ENCODE results near the gene CUEDC2. TPM values are rescaled to one million over a fixed set of nuclear protein-coding genes. Genes with fewer than 3 reads are reported as not detected.

The CUEDC2 gene
- total RNA-seq, 2 donors from 2014 or later = 70.2 to 81.7 TPM

- H3K4me1 ChIP-seq (replicated peaks) = peaks cover 6% of the 10 kb centered on the region
- no peaks in the 10 kb centered on the region for H3K27me3 ChIP-seq (replicated peaks; ENCODE audit: insufficient read depth)
- peak overlapping the region; percentile 97 to 98 for H3K27ac ChIP-seq
- intact Hi-C loops (cut with DNase I) = loop anchor here (2.0 to 10.0 kb wide), 2 partner anchors 27 to 111 kb away; partner anchors contain the start of genes ACTR1A, FBXL15 and SUFU
- TF ChIP-seq POLR2AphosphoS5 (IDR thresholded peaks at IDR 0.05) (peak; percentile 85), POLR2A (IDR thresholded peaks at IDR 0.05) (peak; percentile 85)
- TF ChIP-seq, protein P1, sequence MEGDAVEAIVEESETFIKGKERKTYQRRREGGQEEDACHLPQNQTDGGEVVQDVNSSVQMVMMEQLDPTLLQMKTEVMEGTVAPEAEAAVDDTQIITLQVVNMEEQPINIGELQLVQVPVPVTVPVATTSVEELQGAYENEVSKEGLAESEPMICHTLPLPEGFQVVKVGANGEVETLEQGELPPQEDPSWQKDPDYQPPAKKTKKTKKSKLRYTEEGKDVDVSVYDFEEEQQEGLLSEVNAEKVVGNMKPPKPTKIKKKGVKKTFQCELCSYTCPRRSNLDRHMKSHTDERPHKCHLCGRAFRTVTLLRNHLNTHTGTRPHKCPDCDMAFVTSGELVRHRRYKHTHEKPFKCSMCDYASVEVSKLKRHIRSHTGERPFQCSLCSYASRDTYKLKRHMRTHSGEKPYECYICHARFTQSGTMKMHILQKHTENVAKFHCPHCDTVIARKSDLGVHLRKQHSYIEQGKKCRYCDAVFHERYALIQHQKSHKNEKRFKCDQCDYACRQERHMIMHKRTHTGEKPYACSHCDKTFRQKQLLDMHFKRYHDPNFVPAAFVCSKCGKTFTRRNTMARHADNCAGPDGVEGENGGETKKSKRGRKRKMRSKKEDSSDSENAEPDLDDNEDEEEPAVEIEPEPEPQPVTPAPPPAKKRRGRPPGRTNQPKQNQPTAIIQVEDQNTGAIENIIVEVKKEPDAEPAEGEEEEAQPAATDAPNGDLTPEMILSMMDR (IDR thresholded peaks at IDR 0.05) = peak in 3 of 4 experiments; percentile 95 to 98 (median 98)
- WGBS = 0% methylated on average over 60 of the region's 71 CpGs
- no peaks in the 10 kb centered on the region for H3K9me3 ChIP-seq
- peak; percentile 91 for DNase-seq (ENCODE audit: low spot score)
- peak overlapping the region; percentile 66 to 80 for H3K4me3 ChIP-seq
- H3K36me3 ChIP-seq = no peaks in the 10 kb centered on the region
Observed at GRCh38 chr10:102394079-102394800, 38.1 kb downstream of the CUEDC2 start.

DNA sequence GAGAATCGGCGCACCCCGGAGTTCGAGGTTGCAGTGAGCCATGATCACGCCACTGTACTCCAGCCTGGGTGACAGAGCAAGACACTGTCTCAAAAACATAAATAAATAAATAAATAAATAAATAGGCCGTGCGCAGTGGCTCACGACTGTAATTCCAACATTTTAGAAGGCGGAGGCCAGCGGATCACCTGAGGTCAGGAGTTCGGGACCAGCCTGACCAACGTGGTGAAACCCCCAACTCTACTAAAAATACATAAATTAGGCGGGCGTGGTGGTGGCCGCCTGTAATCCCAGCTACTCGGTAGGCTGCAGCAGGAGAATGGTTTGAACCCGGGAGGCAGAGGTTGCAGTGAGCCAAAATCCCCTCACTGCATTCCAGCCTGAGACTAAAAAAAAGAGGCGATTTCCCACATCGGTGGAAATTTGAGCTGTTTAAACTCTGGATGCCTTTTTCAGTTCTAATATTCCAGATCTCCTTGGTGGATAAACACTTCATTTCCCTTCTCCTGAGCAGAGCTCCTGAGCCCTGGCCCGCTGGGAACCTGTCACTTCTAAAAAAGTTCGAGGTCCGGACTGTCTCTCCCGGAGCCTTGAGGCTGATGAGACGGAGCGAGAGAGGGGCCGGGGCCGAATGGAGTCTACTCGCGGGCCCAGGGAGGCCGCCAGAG is 38.8 kb downstream of the CUEDC2 start:
- Histone ChIP-seq H3K4me1 (replicated peaks) (peaks cover 6% of the 10 kb centered on the region), H3K9me3 (no peaks in the 10 kb centered on the region), H3K27ac (peak overlapping the region; percentile 97 to 98), H3K4me3 (peak overlapping the region; percentile 66 to 80), H3K27me3 (replicated peaks; ENCODE audit: insufficient read depth) (no peaks in the 10 kb centered on the region), H3K36me3 (no peaks in the 10 kb centered on the region)
- intact Hi-C loops (cut with DNase I) = loop anchor here (2.0 to 10.0 kb wide), 2 partner anchors 27 to 111 kb away; partner anchors contain the start of genes ACTR1A, FBXL15 and SUFU
- 30% methylated on average over 30 of the region's 30 CpGs for WGBS
- DNase-seq (ENCODE audit: low spot score) = no peak
- TF ChIP-seq POLR2AphosphoS5 (IDR thresholded peaks at IDR 0.05) = no peak
- TF ChIP-seq, protein P1 (IDR thresholded peaks at IDR 0.05) = peak in 1 of 4 experiments; percentile 93

DNA sequence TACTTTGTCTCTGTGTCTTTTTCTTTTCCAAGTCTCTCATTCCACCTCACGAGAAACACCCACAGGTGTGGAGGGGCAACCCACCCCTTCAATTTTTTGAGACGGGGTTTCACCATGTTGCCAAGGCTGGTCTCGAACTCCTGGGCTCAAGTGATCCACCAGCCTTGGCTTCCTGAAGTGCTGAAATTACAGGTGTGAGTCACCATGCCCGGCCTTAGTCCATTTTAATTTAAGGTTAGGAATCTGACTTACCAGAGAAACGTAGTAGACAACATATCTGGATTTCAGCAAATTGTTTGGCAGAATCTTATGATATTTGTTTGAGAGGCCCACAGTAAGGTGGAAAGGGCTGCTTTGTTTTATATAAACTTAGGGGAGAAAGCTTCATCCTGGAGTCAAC is 40.1 kb downstream of the CUEDC2 start:
- no peak for TF ChIP-seq POLR2AphosphoS5 (IDR thresholded peaks at IDR 0.05)
- no peak for TF ChIP-seq POLR2A (IDR thresholded peaks at IDR 0.05)
- TF ChIP-seq, protein P1 (IDR thresholded peaks at IDR 0.05) = no peak
- H3K9me3 ChIP-seq = no peaks in the 10 kb centered on the region
- no peak for DNase-seq (ENCODE audit: low spot score)
- peaks cover 6% of the 10 kb centered on the region for H3K4me1 ChIP-seq (replicated peaks)
- no peak overlapping the region for H3K27ac ChIP-seq
- no peaks in the 10 kb centered on the region for H3K36me3 ChIP-seq
- intact Hi-C loops (cut with DNase I) = loop anchor here (10.0 kb wide), 1 partner anchor 112 kb away; the partner anchor contains the start of genes ACTR1A and SUFU
- 95% methylated on average over 5 of the region's 5 CpGs for WGBS
- H3K4me3 ChIP-seq = no peak overlapping the region
- no peaks in the 10 kb centered on the region for H3K27me3 ChIP-seq (replicated peaks; ENCODE audit: insufficient read depth)

DNA sequence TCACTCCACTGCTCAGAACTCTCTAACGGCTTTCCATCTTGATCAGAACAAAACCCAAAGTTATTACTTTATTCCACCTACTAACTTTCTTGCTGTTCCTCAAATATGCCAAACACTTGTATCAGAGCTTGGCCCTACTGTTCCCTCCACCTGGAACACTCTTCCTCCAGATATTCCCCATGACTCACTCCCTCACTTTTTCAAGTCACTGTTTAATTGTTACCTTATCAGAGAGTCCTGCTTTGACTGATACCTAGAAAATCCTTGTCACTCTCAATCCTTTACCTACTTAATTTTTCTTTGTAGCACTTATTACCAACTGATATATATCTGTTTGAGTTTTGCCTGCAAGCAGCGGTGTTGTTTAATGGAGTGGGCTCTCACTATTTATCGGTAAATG is 42.5 kb downstream of the CUEDC2 start:
- intact Hi-C loops (cut with DNase I) = loop anchor here (10.0 kb wide), 1 partner anchor 115 kb away; the partner anchor contains the start of genes ACTR1A and SUFU
- TF ChIP-seq POLR2A (IDR thresholded peaks at IDR 0.05) = no peak
- TF ChIP-seq POLR2AphosphoS5 (IDR thresholded peaks at IDR 0.05) = no peak
- TF ChIP-seq, protein P1 (IDR thresholded peaks at IDR 0.05) = no peak
- 89% methylated on average over 3 of the region's 3 CpGs for WGBS
- no peaks in the 10 kb centered on the region for H3K4me1 ChIP-seq (replicated peaks)
- H3K9me3 ChIP-seq = no peaks in the 10 kb centered on the region
- H3K27me3 ChIP-seq (replicated peaks; ENCODE audit: insufficient read depth) = no peaks in the 10 kb centered on the region
- no peak overlapping the region for H3K4me3 ChIP-seq
- no peak overlapping the region for H3K27ac ChIP-seq
- DNase-seq (ENCODE audit: low spot score) = no peak
- no peaks in the 10 kb centered on the region for H3K36me3 ChIP-seq

Data from prostate gland (tissue), 2 donors.